A673 (cell line): ENCODE data around the gene NCAPG. TPM values are rescaled to one million over a fixed set of nuclear protein-coding genes. Genes with fewer than 3 reads are reported as not detected.

Source experiments
- Bru-seq: library from RNA; stranded (reverse); fragments of 400-500 nt; gene quantifications from one replicate; lab custom pipeline; 2021; lab: Mats Ljungman, UMichigan
- BruChase-seq, 2 experiments: library from RNA; stranded (reverse); fragments of 400-500 nt; gene quantifications; one replicate each; lab custom pipeline; 2021; lab: Mats Ljungman, UMichigan
- BruUV-seq: library from RNA; stranded (reverse); fragments of 400-500 nt; replicated peaks from 2 replicates; lab custom pipeline; 2021; lab: Mats Ljungman, UMichigan
- CTCF ChIA-PET: fragments of 300-600 bp; sonication (Branson Sonifier 250); formaldehyde crosslinking; loops from one replicate; lab custom pipeline; 2022; ENCODE audit warnings: antibody characterized with exemption; lab: Charles Lee
- POLR2A ChIA-PET: fragments of 300-600 bp; sonication (Branson Sonifier 250); formaldehyde crosslinking; loops from one replicate; lab custom pipeline; 2022; ENCODE audit warnings: antibody characterized with exemption; ENCODE audit not compliant: low non-redundant PET; lab: Charles Lee
- DNase-seq: peaks from one replicate; pipeline ENCODE4 v3.0.0-alpha.2; 2015; ENCODE audit warnings: low spot score
- H3K27ac ChIP-seq: fragments of 200-600 bp; sonication (generic); 2 replicates; pipeline ENCODE4 v1.5.1; 2016; ENCODE audit warnings: mixed run types, low read depth, mild to moderate bottlenecking, mixed read lengths, antibody characterized with exemption, low read length; ENCODE audit not compliant: poor library complexity, severe bottlenecking
- H3K27me3 ChIP-seq: fragments of 200-600 bp; sonication (generic); replicated peaks from 2 replicates; pipeline ENCODE4 v1.6.1; 2017; ENCODE audit warnings: mixed run types, low read depth, mild to moderate bottlenecking, mixed read lengths, antibody characterized with exemption, low read length; ENCODE audit not compliant: insufficient read depth, poor library complexity
- H3K36me3 ChIP-seq: fragments of 200-600 bp; sonication (generic); 2 replicates; pipeline ENCODE4 v1.6.1; 2016; ENCODE audit warnings: mixed run types, mild to moderate bottlenecking, mixed read lengths, antibody characterized with exemption, low read length; ENCODE audit not compliant: insufficient read depth, poor library complexity, severe bottlenecking
- H3K4me1 ChIP-seq: fragments of 200-600 bp; sonication (generic); 2 replicates; pipeline ENCODE4 v1.6.1; 2017; ENCODE audit warnings: mixed run types, mild to moderate bottlenecking, mixed read lengths, antibody characterized with exemption, low read length; ENCODE audit not compliant: insufficient read depth, poor library complexity, severe bottlenecking
- H3K4me3 ChIP-seq: fragments of 200-600 bp; sonication (generic); 2 replicates; pipeline ENCODE4 v1.5.1; 2016; ENCODE audit warnings: low read depth, mixed run types, mild to moderate bottlenecking, mixed read lengths, low read length; ENCODE audit not compliant: poor library complexity, severe bottlenecking
- H3K9me3 ChIP-seq: fragments of 200-600 bp; sonication (generic); 2 replicates; pipeline ENCODE4 v1.6.1; 2016; ENCODE audit warnings: mixed run types, low read depth, mild to moderate bottlenecking, mixed read lengths, antibody characterized with exemption, low read length; ENCODE audit not compliant: poor library complexity, severe bottlenecking
- EZH2 ChIP-seq: fragments of 200-600 bp; sonication (generic); IDR thresholded peaks from 2 replicates; pipeline ENCODE4 v1.6.1; 2017; ENCODE audit warnings: borderline replicate concordance, low read depth, mild to moderate bottlenecking, mixed read lengths, antibody characterized with exemption, low read length; ENCODE audit not compliant: poor library complexity, severe bottlenecking
- intact Hi-C: fragments of 100-400 bp; cut with micrococcal nuclease; formaldehyde crosslinking; loops from one replicate; pipeline ENCODE4 v1.10.0; 2022; ENCODE audit not compliant: unreplicated experiment
- long read RNA-seq: library from polyadenylated mRNA; stranded (forward); transcript quantifications from one replicate; pipeline ENCODE4 v2.0.0, GENCODE V29; 2022
- total RNA-seq: library from RNA; stranded (reverse); gene quantifications from 2 replicates; pipeline ENCODE4 v1.2.3, GENCODE V29; 2021
- TF ChIP-seq, protein P1 (sequence below): fragments of 300-800, 200-600 bp; sonication (generic); conservative IDR thresholded peaks from 2 replicates; pipeline ENCODE4 v1.5.1; 2017; ENCODE audit warnings: low read depth, mild to moderate bottlenecking, antibody characterized with exemption, low read length, moderate library complexity, mixed read lengths

NCAPG gene, protein sequence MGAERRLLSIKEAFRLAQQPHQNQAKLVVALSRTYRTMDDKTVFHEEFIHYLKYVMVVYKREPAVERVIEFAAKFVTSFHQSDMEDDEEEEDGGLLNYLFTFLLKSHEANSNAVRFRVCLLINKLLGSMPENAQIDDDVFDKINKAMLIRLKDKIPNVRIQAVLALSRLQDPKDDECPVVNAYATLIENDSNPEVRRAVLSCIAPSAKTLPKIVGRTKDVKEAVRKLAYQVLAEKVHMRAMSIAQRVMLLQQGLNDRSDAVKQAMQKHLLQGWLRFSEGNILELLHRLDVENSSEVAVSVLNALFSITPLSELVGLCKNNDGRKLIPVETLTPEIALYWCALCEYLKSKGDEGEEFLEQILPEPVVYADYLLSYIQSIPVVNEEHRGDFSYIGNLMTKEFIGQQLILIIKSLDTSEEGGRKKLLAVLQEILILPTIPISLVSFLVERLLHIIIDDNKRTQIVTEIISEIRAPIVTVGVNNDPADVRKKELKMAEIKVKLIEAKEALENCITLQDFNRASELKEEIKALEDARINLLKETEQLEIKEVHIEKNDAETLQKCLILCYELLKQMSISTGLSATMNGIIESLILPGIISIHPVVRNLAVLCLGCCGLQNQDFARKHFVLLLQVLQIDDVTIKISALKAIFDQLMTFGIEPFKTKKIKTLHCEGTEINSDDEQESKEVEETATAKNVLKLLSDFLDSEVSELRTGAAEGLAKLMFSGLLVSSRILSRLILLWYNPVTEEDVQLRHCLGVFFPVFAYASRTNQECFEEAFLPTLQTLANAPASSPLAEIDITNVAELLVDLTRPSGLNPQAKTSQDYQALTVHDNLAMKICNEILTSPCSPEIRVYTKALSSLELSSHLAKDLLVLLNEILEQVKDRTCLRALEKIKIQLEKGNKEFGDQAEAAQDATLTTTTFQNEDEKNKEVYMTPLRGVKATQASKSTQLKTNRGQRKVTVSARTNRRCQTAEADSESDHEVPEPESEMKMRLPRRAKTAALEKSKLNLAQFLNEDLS
- total RNA-seq (105 and 122 TPM in 2 replicates), Bru-seq, nascent RNA (percentile 98 among the genes with signal in this experiment), BruChase-seq, experiment 1, labeled RNA remaining after a 2-hour chase (percentile 97 among the genes with signal in this experiment), BruChase-seq, experiment 2, labeled RNA remaining after a 6-hour chase (percentile 96 among the genes with signal in this experiment)
- long read RNA-seq, full-length matches to known transcripts, result 272 of 349 reads
- long read RNA-seq, partial matches to known transcripts, result 24 of 349 reads
- long read RNA-seq, other reads (novel, unspliced or antisense), result 53 of 349 reads

DNA sequence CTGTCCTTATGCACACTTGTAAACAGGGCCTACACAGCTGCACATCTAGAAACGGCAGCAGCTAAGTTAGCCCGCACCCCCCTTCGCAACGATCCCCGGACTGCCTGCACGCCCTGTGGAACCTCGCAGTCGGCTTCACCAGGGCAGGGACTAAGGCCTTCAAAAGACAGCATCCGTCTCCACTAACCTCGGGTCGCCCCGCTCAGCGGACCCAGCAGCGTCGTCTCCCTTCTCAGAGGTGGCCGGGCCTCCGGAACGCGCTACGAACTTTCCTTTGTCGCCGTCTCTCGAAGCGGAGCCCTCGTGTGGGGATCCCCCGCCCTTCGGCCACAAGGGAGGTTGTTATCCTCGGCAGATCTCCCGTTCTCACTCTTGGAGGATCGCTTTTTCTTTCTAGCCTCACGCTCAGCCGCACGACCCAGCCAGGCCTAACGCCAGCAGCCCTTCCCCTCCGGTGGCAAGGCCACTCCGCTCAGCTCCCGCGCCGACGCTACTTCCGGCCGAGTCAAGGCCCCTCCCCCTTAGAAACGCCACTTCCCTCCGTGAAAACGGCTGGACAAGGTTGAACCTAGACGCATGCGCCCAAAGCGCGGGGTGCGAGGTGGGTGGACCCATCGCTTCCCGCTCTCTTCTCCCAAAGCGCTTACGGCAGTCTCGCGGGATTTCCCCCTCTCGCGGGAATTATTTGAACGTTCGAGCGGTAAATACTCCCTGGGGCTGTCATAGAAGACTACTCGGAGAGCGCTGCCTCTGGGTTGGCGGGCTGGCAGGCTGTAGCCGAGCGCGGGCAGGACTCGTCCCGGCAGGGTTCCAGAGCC, at the start of gene NCAPG, which contains the start of gene DCAF16:
TSS of gene NCAPG (plus strand) at position 720 of the 818 bp plus-strand sequence. CDS start 99 bp downstream, outside the sequence.
TSS of gene DCAF16 (minus strand) at position 498 of the 818 bp plus-strand sequence. CDS start 6,616 bp downstream, outside the sequence.
- ChIA-PET POLR2A (interaction anchor here (1.0 kb wide), 1 partner anchor 13 kb away, joined by 3 read pairs; no protein-coding TSS in a partner anchor), CTCF (no interaction called here)
- peaks cover 24% of the 10 kb centered on the region for H3K4me1 ChIP-seq
- TF ChIP-seq, protein P1, sequence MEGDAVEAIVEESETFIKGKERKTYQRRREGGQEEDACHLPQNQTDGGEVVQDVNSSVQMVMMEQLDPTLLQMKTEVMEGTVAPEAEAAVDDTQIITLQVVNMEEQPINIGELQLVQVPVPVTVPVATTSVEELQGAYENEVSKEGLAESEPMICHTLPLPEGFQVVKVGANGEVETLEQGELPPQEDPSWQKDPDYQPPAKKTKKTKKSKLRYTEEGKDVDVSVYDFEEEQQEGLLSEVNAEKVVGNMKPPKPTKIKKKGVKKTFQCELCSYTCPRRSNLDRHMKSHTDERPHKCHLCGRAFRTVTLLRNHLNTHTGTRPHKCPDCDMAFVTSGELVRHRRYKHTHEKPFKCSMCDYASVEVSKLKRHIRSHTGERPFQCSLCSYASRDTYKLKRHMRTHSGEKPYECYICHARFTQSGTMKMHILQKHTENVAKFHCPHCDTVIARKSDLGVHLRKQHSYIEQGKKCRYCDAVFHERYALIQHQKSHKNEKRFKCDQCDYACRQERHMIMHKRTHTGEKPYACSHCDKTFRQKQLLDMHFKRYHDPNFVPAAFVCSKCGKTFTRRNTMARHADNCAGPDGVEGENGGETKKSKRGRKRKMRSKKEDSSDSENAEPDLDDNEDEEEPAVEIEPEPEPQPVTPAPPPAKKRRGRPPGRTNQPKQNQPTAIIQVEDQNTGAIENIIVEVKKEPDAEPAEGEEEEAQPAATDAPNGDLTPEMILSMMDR, result no peak
- no peak for TF ChIP-seq EZH2
- peak within 1 kb of the TSS; percentile 94 for H3K27ac ChIP-seq
- intact Hi-C loops, result loop anchor here (5.0 kb wide), 2 partner anchors 212 to 557 kb away; partner anchors contain the start of gene LCORL
- H3K36me3 ChIP-seq, result peaks cover 40% of the 10 kb centered on the region
- H3K9me3 ChIP-seq, result no peaks in the 10 kb centered on the region
- H3K27me3 ChIP-seq, result no peaks in the 10 kb centered on the region
- peak within 1 kb of the TSS; percentile 72 for H3K4me3 ChIP-seq
- peak; percentile 99 for DNase-seq
- BruUV-seq, result TSS peak; percentile 58

DNA sequence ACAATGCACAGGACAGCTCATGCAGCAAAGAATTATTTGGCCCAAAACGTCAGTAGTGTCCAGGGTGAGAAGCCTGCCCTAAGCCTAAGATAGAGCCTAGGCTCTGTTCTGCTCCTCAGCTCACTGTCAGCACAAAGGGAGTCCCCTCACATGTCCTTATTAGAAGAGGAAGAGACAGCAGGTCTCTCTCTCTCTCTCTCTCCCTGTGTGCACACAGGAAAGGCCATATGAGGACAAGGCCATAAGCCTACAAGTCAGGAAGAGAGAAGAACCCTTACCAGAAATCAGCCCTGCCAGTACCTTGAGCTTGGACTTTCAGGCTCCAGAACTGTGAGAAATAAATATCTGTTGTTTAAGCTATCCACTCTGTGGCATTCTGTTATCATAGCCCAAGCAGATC, 49.7 kb upstream of the NCAPG start:
- H3K27me3 ChIP-seq, result no peaks in the 10 kb centered on the region
- TF ChIP-seq, protein P1, result no peak
- TF ChIP-seq EZH2, result no peak
- no peak for DNase-seq
- H3K36me3 ChIP-seq, result no peaks in the 10 kb centered on the region
- CTCF ChIA-PET, result no interaction called here
- no peak overlapping the region for H3K27ac ChIP-seq
- POLR2A ChIA-PET, result no interaction called here
- H3K4me1 ChIP-seq, result no peaks in the 10 kb centered on the region
- no peak overlapping the region for H3K4me3 ChIP-seq
- no TSS peak for BruUV-seq
- intact Hi-C loops, result no loop called here
- H3K9me3 ChIP-seq, result peaks cover 3% of the 10 kb centered on the region
